Measurements from ENCODE around the gene GLRX3. TPM values are rescaled to one million over a fixed set of nuclear protein-coding genes. Genes with fewer than 3 reads are reported as not detected.

Gene GLRX3
- total and polyA plus RNA-seq, 2 of the 13 experiments (the other 11 are each of a cell fraction or from before 2014, with no cell fraction given) = 91.4 to 135 TPM

DNA sequence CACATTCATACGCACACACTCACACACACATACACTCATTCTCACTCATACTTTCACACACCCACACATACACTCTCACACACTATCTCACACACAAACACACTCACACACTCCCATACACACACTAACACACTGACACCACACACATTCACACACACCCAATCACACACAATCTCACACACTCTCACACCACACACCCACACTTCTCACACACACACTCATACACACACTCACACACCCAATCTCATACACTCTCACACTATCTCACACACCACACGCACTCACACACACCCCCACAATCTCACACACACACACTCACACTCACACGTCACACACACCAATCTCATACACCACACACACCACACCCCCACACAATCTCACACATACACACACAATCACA lies 71.0 kb downstream of the GLRX3 start:
- Histone ChIP-seq H3K4me1 (ENCODE audit: insufficient read depth, low read length) (no peaks in the 10 kb centered on the region), H3K27ac (ENCODE audit: extremely low read length, insufficient read depth, low read length) (no peak overlapping the region), H3K4me3 (replicated peaks in 1 of 3; ENCODE audit: insufficient read depth in 1 of 3, low read depth in 2 of 3, low read length in 3 of 3) (no peak overlapping the region), H3K79me2 (ENCODE audit: insufficient read depth, low read length) (no peaks in the 10 kb centered on the region), H3K4me2 (ENCODE audit: low read depth, low read length) (no peak overlapping the region), H3K9me3 (ENCODE audit: low read length) (no peaks in the 10 kb centered on the region), H2AFZ (ENCODE audit: low read length) (no peak overlapping the region), H4K20me1 (ENCODE audit: insufficient read depth, low read length) (no peaks in the 10 kb centered on the region), H3K9ac (ENCODE audit: insufficient read depth, low read depth, low read length) (no peak overlapping the region), H3K36me3 (replicated peaks in 1 of 2; ENCODE audit: control insufficient read depth in 1 of 2, insufficient read depth in 2 of 2, low read length in 2 of 2) (no peaks in the 10 kb centered on the region), H3K27me3 (ENCODE audit: control insufficient read depth in 1 of 2, insufficient read depth in 2 of 2, low read length in 2 of 2) (peaks cover 0 to 8% of the 10 kb centered on the region in 2 experiments; a peak in 2 of 5 replicates)
- FAIRE-seq (no peak), ATAC-seq (no peak), DNase-seq (ENCODE audit: low spot score) (no peak)
- TF ChIP-seq LCORL (IDR thresholded peaks at IDR 0.05) (peak; percentile 35; the same call in 1 of the 2 replicates), LCORL (CRISPR knock-in tag; IDR thresholded peaks at IDR 0.05) (no peak), NONO (IDR thresholded peaks at IDR 0.05) (0 out of 2 replicates have a peak, but pooled peaks have one; percentile 80), NONO (CRISPR knock-in tag; conservative IDR thresholded peaks at IDR 0.05) (no peak), SOX13 (IDR thresholded peaks at IDR 0.05) (no peak), SOX13 (CRISPR knock-in tag; conservative IDR thresholded peaks at IDR 0.05 in 1 of 2, IDR thresholded peaks at IDR 0.05 in 1 of 2) (no peak), IKZF1 (IDR thresholded peaks at IDR 0.05) (peak; percentile 63; the same call in 1 of the 2 replicates), MIXL1 (CRISPR knock-in tag; IDR thresholded peaks at IDR 0.05) (no peak)
- TF ChIP-seq, protein P1, sequence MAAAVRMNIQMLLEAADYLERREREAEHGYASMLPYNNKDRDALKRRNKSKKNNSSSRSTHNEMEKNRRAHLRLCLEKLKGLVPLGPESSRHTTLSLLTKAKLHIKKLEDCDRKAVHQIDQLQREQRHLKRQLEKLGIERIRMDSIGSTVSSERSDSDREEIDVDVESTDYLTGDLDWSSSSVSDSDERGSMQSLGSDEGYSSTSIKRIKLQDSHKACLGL (CRISPR knock-in tag; IDR thresholded peaks at IDR 0.05) = no peak
- intact Hi-C loops (cut with micrococcal nuclease; ENCODE audit: unreplicated experiment) (no loop called here), in situ Hi-C loops (cut with HindIII; ENCODE audit: extremely low pct_ligation_motif_present, low pct_unique_long_range_greater_than_20kb) (no loop called here)
- POLR2A ChIA-PET = no interaction called here
- CTCF ChIA-PET (ENCODE audit: low intra/inter-chr PET ratio, low total read pairs) = no interaction called here
- BruUV-seq (replicated peaks) = no TSS peak
- WGBS (ENCODE audit: low lambda C conversion rate) = 81% methylated on average over 3 of the region's 3 CpGs

DNA sequence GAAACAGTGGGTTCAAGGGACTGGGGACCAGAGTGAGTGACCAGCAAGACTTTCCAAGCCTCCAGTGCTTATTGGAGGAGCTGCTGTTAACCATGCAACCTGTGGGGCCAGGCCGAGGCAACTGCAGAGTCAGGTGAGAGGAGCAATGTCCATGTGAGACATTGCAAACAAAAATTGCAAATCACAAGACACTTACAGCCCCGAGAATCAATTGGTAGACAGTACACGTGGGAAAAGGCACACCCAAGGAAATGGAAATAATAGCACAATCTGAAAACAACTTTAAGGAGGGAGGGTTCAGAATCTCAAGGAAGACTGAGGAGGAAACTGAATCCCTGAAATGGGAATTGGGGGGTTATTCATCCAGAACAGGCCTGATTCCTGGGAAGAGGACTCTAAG lies 72.6 kb downstream of the GLRX3 start:
- intact Hi-C loops (cut with micrococcal nuclease; ENCODE audit: unreplicated experiment) (no loop called here), in situ Hi-C loops (cut with HindIII; ENCODE audit: extremely low pct_ligation_motif_present, low pct_unique_long_range_greater_than_20kb) (no loop called here)
- POLR2A ChIA-PET = no interaction called here
- no peak overlapping the region for H3K9ac ChIP-seq (ENCODE audit: insufficient read depth, low read depth, low read length)
- H3K4me3 ChIP-seq (replicated peaks in 1 of 3; ENCODE audit: insufficient read depth in 1 of 3, low read depth in 2 of 3, low read length in 3 of 3) = no peak overlapping the region
- H3K36me3 ChIP-seq (replicated peaks in 1 of 2; ENCODE audit: control insufficient read depth in 1 of 2, insufficient read depth in 2 of 2, low read length in 2 of 2) = no peaks in the 10 kb centered on the region
- DNase-seq (ENCODE audit: low spot score) = no peak
- WGBS (ENCODE audit: low lambda C conversion rate) = 3% methylated on average over 3 of the region's 3 CpGs
- no peak overlapping the region for H3K27ac ChIP-seq (ENCODE audit: extremely low read length, insufficient read depth, low read length)
- BruUV-seq (replicated peaks) = no TSS peak
- no peaks in the 10 kb centered on the region for H3K9me3 ChIP-seq (ENCODE audit: low read length)
- H3K27me3 ChIP-seq (ENCODE audit: control insufficient read depth in 1 of 2, insufficient read depth in 2 of 2, low read length in 2 of 2) = peaks cover 0 to 8% of the 10 kb centered on the region in 2 experiments; a peak in 2 of 5 replicates
- no peaks in the 10 kb centered on the region for H3K79me2 ChIP-seq (ENCODE audit: insufficient read depth, low read length)
- ATAC-seq = no peak
- CTCF ChIA-PET (ENCODE audit: low intra/inter-chr PET ratio, low total read pairs) = no interaction called here
- H4K20me1 ChIP-seq (ENCODE audit: insufficient read depth, low read length) = no peaks in the 10 kb centered on the region
- H3K4me1 ChIP-seq (ENCODE audit: insufficient read depth, low read length) = no peaks in the 10 kb centered on the region
- FAIRE-seq = no peak
- no peak overlapping the region for H3K4me2 ChIP-seq (ENCODE audit: low read depth, low read length)
- H2AFZ ChIP-seq (ENCODE audit: low read length) = no peak overlapping the region
- TF ChIP-seq FOSL1 (CRISPR knock-in tag; IDR thresholded peaks at IDR 0.05; ENCODE audit: borderline replicate concordance) (no peak), NKX3-1 (CRISPR knock-in tag; IDR thresholded peaks at IDR 0.05) (no peak), NFRKB (IDR thresholded peaks at IDR 0.05) (no peak), EHMT2 (IDR thresholded peaks at IDR 0.05; ENCODE audit: borderline replicate concordance, low read depth, low read length) (no peak), ZNF891 (CRISPR knock-in tag; IDR thresholded peaks at IDR 0.05) (no peak), POLR2A (IDR thresholded peaks at IDR 0.05; ENCODE audit: insufficient read depth in 1 of 2, low read depth in 2 of 2, low read length in 2 of 2) (no peak), ZNF431 (CRISPR knock-in tag; IDR thresholded peaks at IDR 0.05; ENCODE audit: borderline replicate concordance, low read depth) (no peak), YEATS4 (CRISPR knock-in tag; IDR thresholded peaks at IDR 0.05; ENCODE audit: borderline replicate concordance) (no peak), ZNF589 (CRISPR knock-in tag; conservative IDR thresholded peaks at IDR 0.05) (no peak), XRCC5 (optimal IDR thresholded peaks at IDR 0.05; ENCODE audit: low read length) (no peak), ZFP62 (CRISPR knock-in tag; IDR thresholded peaks at IDR 0.05) (no peak), KAT2B (IDR thresholded peaks at IDR 0.05; ENCODE audit: borderline replicate concordance, low read depth, low read length) (no peak), ZSCAN21 (CRISPR knock-in tag; IDR thresholded peaks at IDR 0.05; ENCODE audit: borderline replicate concordance) (no peak), ZNF138 (CRISPR knock-in tag; IDR thresholded peaks at IDR 0.05; ENCODE audit: low read depth) (no peak)
- TF ChIP-seq, protein P2, sequence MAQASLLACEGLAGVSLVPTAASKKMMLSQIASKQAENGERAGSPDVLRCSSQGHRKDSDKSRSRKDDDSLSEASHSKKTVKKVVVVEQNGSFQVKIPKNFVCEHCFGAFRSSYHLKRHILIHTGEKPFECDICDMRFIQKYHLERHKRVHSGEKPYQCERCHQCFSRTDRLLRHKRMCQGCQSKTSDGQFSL (CRISPR knock-in tag; IDR thresholded peaks at IDR 0.05) = no peak

All from HepG2 (cell line).